Karpas-422 (cell line): Measurements from ENCODE around the gene IFT22. TPM values are rescaled to one million over a fixed set of nuclear protein-coding genes. Genes with fewer than 3 reads are reported as not detected.
"Not testable (repeated sequence)": the region's sequence is repeated elsewhere in the genome, so short reads cannot be mapped to it uniquely, and the experiment has no call there.

ENCODE experiments used
- DNase-seq: peaks from one replicate; pipeline ENCODE4 v3.0.0-alpha.2; 2015
- H2AFZ ChIP-seq: fragments of 200-600 bp; sonication (generic); 2 replicates; pipeline ENCODE4 v1.6.1; 2014; ENCODE audit warnings: antibody characterized with exemption, low read length, mixed read lengths
- H3K27ac ChIP-seq: fragments of 200-600 bp; sonication (generic); 2 replicates; pipeline ENCODE4 v1.5.1; 2014; ENCODE audit warnings: mild to moderate bottlenecking, low read length, moderate library complexity
- H3K27me3 ChIP-seq: fragments of 200-600 bp; sonication (generic); 2 replicates; pipeline ENCODE4 v1.6.1; 2014; ENCODE audit warnings: low read length, mixed read lengths
- H3K36me3 ChIP-seq: fragments of 200-600 bp; sonication (generic); 2 replicates; pipeline ENCODE4 v1.6.1; 2014; ENCODE audit warnings: low read length, mixed read lengths; ENCODE audit not compliant: insufficient read depth
- H3K4me1 ChIP-seq: fragments of 200-600 bp; sonication (generic); 2 replicates; pipeline ENCODE4 v1.6.1; 2014; ENCODE audit warnings: mild to moderate bottlenecking, low read length, mixed read lengths
- H3K4me2 ChIP-seq: fragments of 200-600 bp; sonication (generic); 2 replicates; pipeline ENCODE4 v1.6.1; 2014; ENCODE audit warnings: low read length, low read depth, mild to moderate bottlenecking; ENCODE audit not compliant: poor library complexity, severe bottlenecking
- H3K4me3 ChIP-seq: fragments of 200-600 bp; sonication (generic); 2 replicates; pipeline ENCODE4 v1.5.1; 2014; ENCODE audit warnings: mild to moderate bottlenecking, antibody characterized with exemption, low read length, mixed read lengths
- H3K79me2 ChIP-seq: fragments of 200-600 bp; sonication (generic); 2 replicates; pipeline ENCODE4 v1.6.1; 2014; ENCODE audit warnings: mild to moderate bottlenecking, low read length, mixed read lengths
- H3K9ac ChIP-seq: fragments of 200-600 bp; sonication (generic); 2 replicates; pipeline ENCODE4 v1.6.0; 2014; ENCODE audit warnings: low read length
- H3K9me2 ChIP-seq: fragments of 200-600 bp; sonication (generic), shearing (Covaris generic); replicated peaks from 2 replicates; pipeline ENCODE4 v1.6.0; 2014; ENCODE audit warnings: mild to moderate bottlenecking, low read length, moderate library complexity; ENCODE audit not compliant: insufficient read depth
- H3K9me3 ChIP-seq: fragments of 300-700, 200-600 bp; sonication (generic); 2 replicates; pipeline ENCODE4 v1.6.1; 2014; ENCODE audit warnings: low read length, mixed read lengths
- H4K20me1 ChIP-seq: fragments of 200-600 bp; sonication (generic); 2 replicates; pipeline ENCODE4 v1.6.1; 2014; ENCODE audit warnings: mild to moderate bottlenecking, antibody characterized with exemption, low read length, low read depth; ENCODE audit not compliant: insufficient read depth
- total RNA-seq: library from RNA; depleted of rRNA; stranded (reverse); fragments of >200 nt; shearing (Covaris generic); gene quantifications from 2 replicates; pipeline ENCODE4 v1.2.3, GENCODE V29; 2014; ENCODE audit warnings: low replicate concordance

The IFT22 gene
- total RNA-seq, 1 experiment from 2014 or later: 39.1 TPM

GRCh38 chr7:101292566-101292965 is 29.0 kb downstream of the IFT22 start:
- not testable (repeated sequence) for H3K27me3 ChIP-seq, H4K20me1 ChIP-seq

GRCh38 chr7:101290186-101291037 is 31.2 kb downstream of the IFT22 start:
- H3K27me3 ChIP-seq, H3K79me2 ChIP-seq, H3K9me2 ChIP-seq, H3K4me1 ChIP-seq, H3K4me3 ChIP-seq, H3K9ac ChIP-seq, H3K4me2 ChIP-seq, H3K27ac ChIP-seq, H4K20me1 ChIP-seq, H3K36me3 ChIP-seq, H3K9me3 ChIP-seq, H2AFZ ChIP-seq: not testable (repeated sequence)
- peak; percentile 60 for DNase-seq

More at GRCh38 chr7:101292566-101292965, 29.0 kb downstream of the IFT22 start:
- not testable (repeated sequence) for H3K9me2 ChIP-seq, H3K4me1 ChIP-seq, H3K36me3 ChIP-seq, H3K79me2 ChIP-seq, H3K9ac ChIP-seq, H3K4me3 ChIP-seq, H2AFZ ChIP-seq, DNase-seq, H3K27ac ChIP-seq, H3K4me2 ChIP-seq, H3K9me3 ChIP-seq

GRCh38 chr7:101289687-101290086 is 31.9 kb downstream of the IFT22 start:
- not testable (repeated sequence) for H3K9ac ChIP-seq, H3K4me1 ChIP-seq, H3K79me2 ChIP-seq, H3K9me3 ChIP-seq, H3K27me3 ChIP-seq, H3K27ac ChIP-seq, H4K20me1 ChIP-seq, H3K36me3 ChIP-seq, H2AFZ ChIP-seq, H3K9me2 ChIP-seq, H3K4me2 ChIP-seq, H3K4me3 ChIP-seq
- DNase-seq: peak; percentile 47

- H2AFZ ChIP-seq: no peak overlapping the region
- H3K4me1 ChIP-seq: peaks cover 7% of the 10 kb centered on the region
- H4K20me1 ChIP-seq: no peaks in the 10 kb centered on the region
- DNase-seq: no peak
- no peaks in the 10 kb centered on the region for H3K79me2 ChIP-seq
- no peak overlapping the region for H3K9ac ChIP-seq
- H3K27ac ChIP-seq: no peak overlapping the region
- H3K9me2 ChIP-seq: no peaks in the 10 kb centered on the region
- no peak overlapping the region for H3K4me2 ChIP-seq
- no peaks in the 10 kb centered on the region for H3K9me3 ChIP-seq
- H3K4me3 ChIP-seq: no peak overlapping the region
- no peaks in the 10 kb centered on the region for H3K36me3 ChIP-seq
- no peaks in the 10 kb centered on the region for H3K27me3 ChIP-seq
These were observed 33.2 kb downstream of the IFT22 start for GRCh38 chr7:101288439-101288838.

GRCh38 chr7:101287032-101287431 is 34.6 kb downstream of the IFT22 start:
- no peak for DNase-seq
- Histone ChIP-seq H3K79me2 (no peaks in the 10 kb centered on the region), H3K9ac (no peak overlapping the region), H3K9me3 (no peaks in the 10 kb centered on the region), H3K9me2 (no peaks in the 10 kb centered on the region), H3K4me1 (peaks cover 7% of the 10 kb centered on the region), H4K20me1 (no peaks in the 10 kb centered on the region), H3K27me3 (no peaks in the 10 kb centered on the region), H3K36me3 (no peaks in the 10 kb centered on the region), H3K4me2 (no peak overlapping the region), H2AFZ (no peak overlapping the region), H3K27ac (no peak overlapping the region), H3K4me3 (no peak overlapping the region)

- H2AFZ ChIP-seq, H3K9me3 ChIP-seq, H3K4me2 ChIP-seq, DNase-seq, H3K27me3 ChIP-seq, H3K27ac ChIP-seq, H3K4me3 ChIP-seq, H3K9ac ChIP-seq, H3K79me2 ChIP-seq, H3K9me2 ChIP-seq, H3K4me1 ChIP-seq, H4K20me1 ChIP-seq, H3K36me3 ChIP-seq: not testable (repeated sequence)
These were observed 35.7 kb downstream of the IFT22 start for GRCh38 chr7:101285880-101286279.

- Histone ChIP-seq H3K4me3 (no peak overlapping the region), H3K9me2 (no peaks in the 10 kb centered on the region), H4K20me1 (no peaks in the 10 kb centered on the region), H3K36me3 (no peaks in the 10 kb centered on the region), H3K4me1 (peaks cover 7% of the 10 kb centered on the region), H3K9me3 (no peaks in the 10 kb centered on the region), H3K27ac (no peak overlapping the region), H3K4me2 (no peak overlapping the region), H3K9ac (no peak overlapping the region), H3K27me3 (no peaks in the 10 kb centered on the region), H2AFZ (no peak overlapping the region), H3K79me2 (no peaks in the 10 kb centered on the region)
- no peak for DNase-seq
These were observed 36.4 kb downstream of the IFT22 start for GRCh38 chr7:101285171-101285570.

- DNase-seq, H3K4me3 ChIP-seq, H3K36me3 ChIP-seq, H3K27ac ChIP-seq, H3K79me2 ChIP-seq, H3K9ac ChIP-seq, H3K27me3 ChIP-seq, H4K20me1 ChIP-seq, H2AFZ ChIP-seq, H3K9me2 ChIP-seq, H3K4me1 ChIP-seq, H3K9me3 ChIP-seq, H3K4me2 ChIP-seq: not testable (repeated sequence)
These were observed 40.7 kb downstream of the IFT22 start for GRCh38 chr7:101280912-101281311.
